Endothelial cell (in vitro differentiated cells): ENCODE data around the gene HABP4. TPM values are rescaled to one million over a fixed set of nuclear protein-coding genes. Genes with fewer than 3 reads are reported as not detected.

Experiments used
- DNase-seq: peaks from one replicate; pipeline ENCODE4 v3.0.0; 2021; ENCODE audit warnings: low spot score
- H3K27ac Mint-ChIP-seq: one replicate; pipeline ENCODE4 v1.8.0; 2021; ENCODE audit warnings: mixed read lengths, inconsistent platforms; ENCODE audit not compliant: unreplicated experiment
- H3K27me3 Mint-ChIP-seq: one replicate; pipeline ENCODE4 v1.8.0; 2021; ENCODE audit warnings: mild to moderate bottlenecking, moderate library complexity, mixed read lengths, inconsistent platforms; ENCODE audit not compliant: unreplicated experiment
- H3K36me3 Mint-ChIP-seq: one replicate; pipeline ENCODE4 v1.8.0; 2021; ENCODE audit warnings: mild to moderate bottlenecking, low read depth, mixed read lengths, inconsistent platforms; ENCODE audit not compliant: unreplicated experiment
- H3K4me1 Mint-ChIP-seq: one replicate; pipeline ENCODE4 v1.8.0; 2021; ENCODE audit warnings: mild to moderate bottlenecking, mixed read lengths, inconsistent platforms; ENCODE audit not compliant: unreplicated experiment
- H3K4me3 Mint-ChIP-seq: one replicate; pipeline ENCODE4 v1.8.0; 2021; ENCODE audit warnings: mild to moderate bottlenecking, mixed read lengths, inconsistent platforms; ENCODE audit not compliant: unreplicated experiment
- H3K9me3 Mint-ChIP-seq: one replicate; pipeline ENCODE4 v1.8.0; 2021; ENCODE audit warnings: mixed read lengths, inconsistent platforms; ENCODE audit not compliant: unreplicated experiment
- CTCF ChIP-seq: fragments of 200-600 bp; sonication (generic); IDR thresholded peaks from one replicate; pipeline ENCODE4 v1.5.0; 2021; ENCODE audit warnings: antibody characterized with exemption; ENCODE audit not compliant: unreplicated experiment
- total RNA-seq: library from RNA; stranded (reverse); fragmentation: NEBNext Ultra II Directional; extraction: Animal tissue kit (Norgen Biotek cat#: 25700); gene quantifications from one replicate; pipeline ENCODE4 v1.2.1, GENCODE V29; 2021; ENCODE audit not compliant: unreplicated experiment

HABP4 gene
- total RNA-seq, 1 donor from 2014 or later, result 7.5 TPM

GRCh38 chr9:96461336-96461735 lies 11.4 kb downstream of the HABP4 start:
- Mint-ChIP-seq H3K4me3 (no peak overlapping the region), H3K36me3 (peaks cover 7% of the 10 kb centered on the region), H3K9me3 (no peaks in the 10 kb centered on the region), H3K27me3 (no peaks in the 10 kb centered on the region), H3K27ac (no peak overlapping the region), H3K4me1 (no peaks in the 10 kb centered on the region)
- no peak for DNase-seq
- no peak for TF ChIP-seq CTCF

GRCh38 chr9:96462541-96462940 lies 12.6 kb downstream of the HABP4 start:
- Mint-ChIP-seq H3K27ac (no peak overlapping the region), H3K27me3 (no peaks in the 10 kb centered on the region), H3K4me3 (no peak overlapping the region), H3K9me3 (no peaks in the 10 kb centered on the region), H3K36me3 (peaks cover 7% of the 10 kb centered on the region), H3K4me1 (no peaks in the 10 kb centered on the region)
- no peak for TF ChIP-seq CTCF
- DNase-seq, result no peak

DNA sequence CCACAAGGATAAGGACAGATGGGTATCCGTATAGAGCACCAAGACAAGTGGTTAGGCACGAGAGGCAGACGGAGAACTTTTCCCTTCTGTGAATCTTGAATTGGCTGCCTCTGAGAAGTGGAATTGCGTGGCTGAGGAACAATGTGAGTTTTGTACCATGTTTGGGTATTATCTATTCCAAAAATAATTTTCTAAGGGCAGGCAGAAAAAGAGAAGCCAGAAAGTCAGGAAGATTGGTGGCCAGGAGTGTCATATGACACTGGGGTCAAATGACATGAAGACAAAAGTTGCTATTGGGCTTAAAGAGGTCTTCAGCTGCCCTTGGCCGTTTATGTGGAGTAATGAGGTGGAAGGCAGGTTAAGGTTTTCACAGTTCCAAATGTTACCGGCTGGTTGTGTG lies 14.5 kb downstream of the HABP4 start:
- no peak overlapping the region for H3K4me3 Mint-ChIP-seq
- no peak for DNase-seq
- peaks cover 3% of the 10 kb centered on the region for H3K36me3 Mint-ChIP-seq
- no peak overlapping the region for H3K27ac Mint-ChIP-seq
- no peak for TF ChIP-seq CTCF
- H3K27me3 Mint-ChIP-seq, result no peaks in the 10 kb centered on the region
- H3K9me3 Mint-ChIP-seq, result no peaks in the 10 kb centered on the region
- no peaks in the 10 kb centered on the region for H3K4me1 Mint-ChIP-seq

DNA sequence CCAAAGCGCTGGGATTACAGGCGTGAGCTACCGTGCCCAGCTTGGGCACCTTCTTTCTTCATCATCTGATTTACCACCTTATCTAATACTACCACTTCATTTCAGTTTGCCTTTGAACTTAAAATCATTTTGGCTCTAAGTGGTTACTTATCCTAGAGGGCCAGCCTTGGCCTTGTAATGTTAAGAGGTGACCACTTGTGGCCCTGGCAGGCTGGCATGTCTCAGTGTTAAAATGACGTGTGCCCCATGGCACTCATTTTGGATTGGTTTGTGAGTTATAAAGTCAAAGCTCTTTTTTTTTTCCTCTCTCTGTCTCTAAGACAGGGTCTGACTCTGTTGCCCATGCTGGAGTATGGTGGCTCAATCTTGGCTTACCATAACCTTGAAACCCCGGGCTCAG lies 17.8 kb downstream of the HABP4 start:
- DNase-seq, result no peak
- no peaks in the 10 kb centered on the region for H3K4me1 Mint-ChIP-seq
- H3K27ac Mint-ChIP-seq, result no peak overlapping the region
- H3K27me3 Mint-ChIP-seq, result no peaks in the 10 kb centered on the region
- H3K36me3 Mint-ChIP-seq, result peaks cover 8% of the 10 kb centered on the region
- no peak for TF ChIP-seq CTCF
- H3K9me3 Mint-ChIP-seq, result no peaks in the 10 kb centered on the region
- no peak overlapping the region for H3K4me3 Mint-ChIP-seq

- TF ChIP-seq CTCF, result no peak
- H3K9me3 Mint-ChIP-seq, result no peaks in the 10 kb centered on the region
- no peak for DNase-seq
- peaks cover 4% of the 10 kb centered on the region for H3K36me3 Mint-ChIP-seq
- no peak overlapping the region for H3K4me3 Mint-ChIP-seq
- no peaks in the 10 kb centered on the region for H3K27me3 Mint-ChIP-seq
- H3K4me1 Mint-ChIP-seq, result no peaks in the 10 kb centered on the region
- H3K27ac Mint-ChIP-seq, result no peak overlapping the region
Measured at GRCh38 chr9:96476013-96476412, 26.0 kb downstream of the HABP4 start.
